ENCODE data around the gene TRPV4. TPM values are rescaled to one million over a fixed set of nuclear protein-coding genes. Genes with fewer than 3 reads are reported as not detected.

The TRPV4 gene
- total RNA-seq, 4 donors from 2014 or later, result 0.13 to 0.82 (median 0.19) TPM; not detected in 1

GRCh38 chr12:109756457-109756856, 76.7 kb downstream of the TRPV4 start:
- no peak overlapping the region for H3K4me3 ChIP-seq
- 100% methylated on average over 1 of the region's 1 CpG; no CpG with 5 or more reads in 1 of the 2 donors for WGBS, 2 donors (ENCODE audit: low coverage in 1 of 2)
- no peak for ATAC-seq
- peaks cover 18% of the 10 kb centered on the region for H3K27me3 ChIP-seq
- no peaks in the 10 kb centered on the region for H3K4me1 ChIP-seq
- H3K27ac ChIP-seq, result no peak overlapping the region
- peaks cover 0 to 20% (median 0%) of the 10 kb centered on the region in 3 donors for H3K9me3 ChIP-seq
- no peaks in the 10 kb centered on the region for H3K36me3 ChIP-seq
- no peak for TF ChIP-seq POLR2AphosphoS5 (IDR thresholded peaks at IDR 0.05)
- no peak for TF ChIP-seq POLR2A (IDR thresholded peaks at IDR 0.05)
- no peak for TF ChIP-seq CTCF (IDR thresholded peaks at IDR 0.05)
- no peak for TF ChIP-seq EP300 (IDR thresholded peaks at IDR 0.05)

DNA sequence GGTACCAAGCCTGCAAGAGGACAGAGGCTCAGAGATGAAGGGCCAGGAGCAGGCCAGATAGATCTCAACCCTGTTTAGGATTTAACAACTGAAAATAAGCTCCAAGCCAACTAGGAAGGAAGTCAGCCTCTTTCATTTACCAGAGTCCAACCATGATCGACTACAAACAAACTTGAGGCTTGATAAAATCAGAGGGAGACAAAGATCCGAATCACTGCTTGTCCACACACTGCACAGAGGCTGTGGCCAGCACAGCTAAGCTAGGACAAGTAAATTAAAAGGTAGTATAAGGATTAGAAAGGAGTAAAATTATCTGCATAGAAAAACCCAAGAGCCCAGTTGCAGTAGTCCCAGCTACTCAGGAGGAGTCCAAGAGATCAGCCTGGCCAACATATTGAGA, 79.2 kb downstream of the TRPV4 start:
- no peak for ATAC-seq
- peaks cover 0 to 28% (median 0%) of the 10 kb centered on the region in 3 donors for H3K9me3 ChIP-seq
- no peak overlapping the region for H3K27ac ChIP-seq
- no peaks in the 10 kb centered on the region for H3K36me3 ChIP-seq
- H3K4me1 ChIP-seq, result no peaks in the 10 kb centered on the region
- WGBS, 2 donors (ENCODE audit: low coverage in 1 of 2), result 33 to 55% methylated on average over 2 of the region's 2 CpGs
- TF ChIP-seq CTCF (IDR thresholded peaks at IDR 0.05) (no peak), POLR2AphosphoS5 (IDR thresholded peaks at IDR 0.05) (no peak), POLR2A (IDR thresholded peaks at IDR 0.05) (no peak), EP300 (IDR thresholded peaks at IDR 0.05) (no peak)
- peaks cover 11% of the 10 kb centered on the region for H3K27me3 ChIP-seq
- no peak overlapping the region for H3K4me3 ChIP-seq

GRCh38 chr12:109753054-109753401, 80.2 kb downstream of the TRPV4 start:
- Histone ChIP-seq H3K9me3 (peaks cover 0 to 28% (median 0%) of the 10 kb centered on the region in 3 donors), H3K27me3 (peaks cover 1% of the 10 kb centered on the region), H3K36me3 (no peaks in the 10 kb centered on the region), H3K4me1 (no peaks in the 10 kb centered on the region), H3K4me3 (no peak overlapping the region), H3K27ac (no peak overlapping the region)
- TF ChIP-seq POLR2AphosphoS5 (IDR thresholded peaks at IDR 0.05) (no peak), CTCF (IDR thresholded peaks at IDR 0.05) (no peak), EP300 (IDR thresholded peaks at IDR 0.05) (no peak), POLR2A (IDR thresholded peaks at IDR 0.05) (no peak)
- 83% methylated on average over 4 of the region's 5 CpGs; no CpG with 5 or more reads in 1 of the 2 donors for WGBS, 2 donors (ENCODE audit: low coverage in 1 of 2)
- ATAC-seq, result no peak

GRCh38 chr12:109752117-109753053, 80.8 kb downstream of the TRPV4 start:
- 86 to 89% methylated on average over 1 to 3 of the region's 6 CpGs for WGBS, 2 donors (ENCODE audit: low coverage in 1 of 2)
- no peak for ATAC-seq
- H3K27ac ChIP-seq, result no peak overlapping the region
- H3K27me3 ChIP-seq, result no peaks in the 10 kb centered on the region
- H3K36me3 ChIP-seq, result no peaks in the 10 kb centered on the region
- peaks cover 0 to 28% (median 0%) of the 10 kb centered on the region in 3 donors for H3K9me3 ChIP-seq
- H3K4me3 ChIP-seq, result no peak overlapping the region
- no peak for TF ChIP-seq POLR2A (IDR thresholded peaks at IDR 0.05)
- TF ChIP-seq EP300 (IDR thresholded peaks at IDR 0.05), result no peak
- TF ChIP-seq CTCF (IDR thresholded peaks at IDR 0.05), result no peak
- TF ChIP-seq POLR2AphosphoS5 (IDR thresholded peaks at IDR 0.05), result no peak
- no peaks in the 10 kb centered on the region for H3K4me1 ChIP-seq
